Activated naive CD8-positive, alpha-beta T cell treated with anti-CD3 and anti-CD28 coated beads, Interleukin-2, amount 50 U/mL, for 16 hours (primary cell): ENCODE measurements around the gene GRM4.
"Not testable (repeated sequence)": the region's sequence is repeated elsewhere in the genome, so short reads cannot be mapped to it uniquely, and the experiment has no call there.

ENCODE experiments used
- DNase-seq: peaks from one replicate; pipeline ENCODE4 v3.0.0-alpha.2; 2020; ENCODE audit warnings: low read depth, low spot score

The GRM4 gene

DNA sequence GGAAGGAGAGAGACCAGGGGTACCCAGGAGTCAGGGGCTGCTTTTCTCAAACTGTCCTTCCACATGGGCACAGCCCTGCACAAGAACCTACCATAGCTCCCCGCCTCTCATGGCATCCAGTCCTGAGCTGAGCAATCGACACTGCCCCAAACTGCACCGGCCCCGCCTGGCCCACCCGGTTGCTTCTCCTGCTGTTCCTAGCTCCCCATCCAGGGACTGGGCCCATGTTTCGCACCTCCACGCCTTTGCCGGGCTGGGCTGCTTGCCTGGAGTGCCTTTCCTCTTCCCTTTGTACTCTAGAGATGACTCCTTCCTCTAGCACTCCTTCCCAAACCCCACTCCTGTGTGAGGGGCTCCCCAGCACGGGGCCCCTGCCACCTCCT lies 123.0 kb downstream of the GRM4 start:
- no peak for DNase-seq

GRCh38 chr6:34022250-34022872 lies 123.5 kb downstream of the GRM4 start:
- DNase-seq, result no peak

DNA sequence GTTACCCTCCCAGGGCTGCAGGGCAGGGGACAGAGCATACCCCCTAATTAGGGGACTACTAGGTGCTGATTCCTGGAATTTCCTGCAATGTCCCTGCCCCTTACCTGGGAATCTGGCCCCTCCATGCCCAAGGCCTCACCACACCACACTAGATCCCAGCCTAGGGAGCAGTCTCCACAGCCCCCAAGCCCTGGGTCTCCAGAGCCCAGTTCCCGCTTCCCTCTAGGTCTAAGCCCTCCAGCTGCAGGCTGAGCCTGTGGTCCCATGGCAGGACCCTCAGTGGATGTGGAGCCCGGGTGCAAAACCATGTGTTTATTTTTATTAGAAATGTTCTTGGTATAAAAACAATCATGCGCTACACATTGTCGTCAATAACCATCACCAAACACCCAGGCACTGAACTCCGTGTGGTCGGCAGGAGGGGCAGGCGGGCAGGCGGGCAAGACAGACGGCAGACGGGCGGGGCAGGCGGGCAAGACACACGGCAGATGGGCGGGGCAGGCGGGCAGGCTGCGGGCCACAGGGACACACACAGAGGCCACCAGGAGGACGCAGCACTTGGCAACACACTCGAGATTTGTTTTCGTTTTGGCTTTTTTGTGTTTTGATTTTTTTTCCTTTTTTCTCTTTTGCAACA lies 124.2 kb downstream of the GRM4 start:
- DNase-seq, result no peak

DNA sequence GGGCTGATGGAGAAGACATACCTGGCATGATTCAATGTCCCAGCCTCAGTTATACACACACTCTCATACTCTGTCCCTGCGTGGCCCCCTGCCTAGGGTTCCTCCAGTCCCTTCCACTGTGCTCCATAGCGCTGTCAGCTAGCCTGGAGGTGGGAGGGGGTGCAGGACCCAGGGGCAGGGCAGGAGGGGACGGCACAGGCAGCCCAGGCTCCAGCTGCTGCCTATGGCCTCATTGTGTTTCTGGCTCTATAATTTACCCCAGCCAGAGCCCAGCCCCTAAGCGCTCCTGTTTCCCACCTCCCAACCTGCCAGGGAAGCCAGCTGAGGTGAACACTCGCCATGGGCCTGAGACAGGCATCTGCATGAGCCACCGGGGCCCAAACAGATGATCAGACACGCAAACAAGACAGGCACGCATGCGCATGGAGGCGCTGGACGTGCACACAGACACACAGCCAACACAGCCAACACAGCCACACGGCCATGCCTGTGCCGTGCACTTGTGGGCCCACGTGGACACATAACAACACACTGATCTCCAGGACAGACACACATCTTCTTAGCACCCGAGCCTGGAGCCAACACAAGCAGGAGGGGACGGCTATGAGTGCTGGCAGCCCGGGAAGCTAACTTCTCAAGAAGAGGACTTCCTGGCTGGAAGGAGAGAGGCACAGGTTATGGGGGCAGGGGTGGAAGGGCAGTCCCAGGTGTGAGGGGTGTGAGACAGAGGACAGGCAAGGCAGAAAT lies 124.9 kb downstream of the GRM4 start:
- DNase-seq, result no peak

GRCh38 chr6:34020278-34020677 lies 125.6 kb downstream of the GRM4 start:
- DNase-seq, result no peak

DNA sequence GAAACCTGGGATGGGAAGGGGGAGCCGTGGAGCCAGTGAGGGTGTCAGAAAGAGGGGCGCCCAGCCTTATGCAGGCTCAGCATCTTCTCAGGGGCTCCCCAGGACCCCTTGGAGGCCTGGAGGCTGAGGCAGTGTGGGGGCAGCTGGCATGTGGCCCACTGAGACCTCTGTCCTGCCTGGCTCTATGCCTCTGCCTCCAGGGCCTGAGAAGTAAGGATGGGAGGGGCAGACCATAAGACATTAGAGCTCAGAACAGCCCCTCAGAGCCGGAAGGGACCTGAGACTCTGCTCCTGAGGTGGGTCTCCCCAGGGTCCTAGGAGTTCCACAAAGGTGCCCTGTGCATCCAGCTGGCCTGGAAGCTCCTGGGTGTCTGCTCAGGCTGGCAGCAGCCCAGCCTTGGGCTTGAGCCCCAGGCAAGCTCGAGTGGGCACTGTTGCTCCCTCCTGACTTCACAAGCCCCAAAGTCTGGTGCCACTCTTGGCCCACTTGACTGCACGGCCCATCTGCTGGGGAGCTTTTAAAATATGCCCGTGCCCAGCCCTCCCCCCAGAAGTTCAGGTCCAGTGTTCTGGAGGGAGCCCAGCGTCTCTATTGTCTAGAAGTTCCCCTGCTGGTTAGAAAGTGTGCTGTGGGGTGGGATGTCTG lies 126.8 kb downstream of the GRM4 start:
- no peak for DNase-seq

GRCh38 chr6:34018026-34018425 lies 127.9 kb downstream of the GRM4 start:
- no peak for DNase-seq

GRCh38 chr6:34017106-34017805 lies 128.6 kb downstream of the GRM4 start:
- DNase-seq, result no peak

- not testable (repeated sequence) for DNase-seq
Observed at GRCh38 chr6:34016573-34016972, 129.3 kb downstream of the GRM4 start.

- no peak for DNase-seq
Observed at GRCh38 chr6:34015586-34015985, 130.3 kb downstream of the GRM4 start.

DNA sequence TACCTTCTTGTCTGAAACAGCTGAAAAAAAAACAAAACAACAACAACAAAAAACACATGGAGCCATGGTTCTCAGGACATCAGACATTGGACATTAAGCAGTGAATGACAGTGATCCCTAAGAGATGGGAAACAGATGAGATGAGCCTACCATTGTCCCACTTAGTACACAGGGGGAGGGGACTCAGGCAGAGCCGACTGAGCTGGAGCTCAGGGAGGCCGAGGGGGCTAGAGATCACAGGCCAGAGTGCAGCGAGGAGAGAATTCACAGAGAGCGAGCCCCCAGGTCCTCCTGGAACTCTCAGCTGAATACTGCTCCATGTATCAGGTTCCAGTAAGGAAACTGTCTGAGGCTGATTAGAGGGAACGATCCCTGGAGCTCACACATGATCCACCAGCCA lies 134.6 kb downstream of the GRM4 start:
- DNase-seq, result no peak

DNA sequence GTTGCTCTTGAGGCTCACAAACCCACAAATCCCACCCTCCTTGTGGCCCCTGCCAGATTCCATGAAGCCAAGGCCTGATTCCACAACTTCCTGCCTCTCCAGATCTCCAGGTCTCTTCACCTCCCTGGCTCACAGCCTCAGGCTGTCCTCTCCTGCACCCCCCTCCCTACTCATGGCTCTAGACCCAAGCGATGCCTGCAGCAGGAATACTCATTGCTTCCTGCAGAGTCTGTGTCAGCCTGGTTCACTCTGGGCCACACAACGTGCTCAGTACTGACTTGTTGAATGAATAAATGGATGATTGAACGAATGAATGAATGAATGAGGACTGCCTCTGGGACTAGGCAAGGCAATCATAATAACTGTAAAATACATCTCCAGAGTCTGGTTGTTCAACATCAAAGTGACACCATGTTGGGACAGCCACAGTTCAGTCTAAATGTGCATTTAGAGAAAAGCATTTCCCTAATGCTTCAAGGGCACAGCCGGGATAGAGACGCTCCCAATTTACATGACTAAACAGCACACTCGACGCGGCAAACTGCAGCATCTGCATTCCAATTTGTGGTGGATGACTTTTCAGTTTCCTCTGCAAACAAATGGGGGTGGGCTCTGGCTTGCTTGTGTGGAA lies 139.9 kb downstream of the GRM4 start:
- DNase-seq, result no peak

DNA sequence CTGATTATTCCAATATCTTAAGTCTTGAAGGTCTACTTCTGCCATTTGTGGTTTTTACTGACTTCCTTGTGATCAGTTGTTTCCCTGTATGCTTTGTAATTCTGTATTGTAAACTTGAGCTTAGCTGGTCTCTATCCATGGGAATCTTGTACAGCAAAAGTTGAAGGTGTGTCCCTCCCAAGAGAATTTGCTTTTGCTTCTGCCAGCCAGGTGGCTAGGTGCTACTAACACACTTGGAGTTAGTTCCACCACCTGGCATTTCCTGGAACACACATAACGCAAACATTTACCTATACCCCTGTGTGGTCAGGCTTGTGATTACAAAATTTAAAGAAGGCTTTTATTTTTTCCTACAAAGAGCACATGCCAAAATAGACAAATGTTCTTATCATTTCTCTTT lies 141.2 kb downstream of the GRM4 start:
- no peak for DNase-seq

DNA sequence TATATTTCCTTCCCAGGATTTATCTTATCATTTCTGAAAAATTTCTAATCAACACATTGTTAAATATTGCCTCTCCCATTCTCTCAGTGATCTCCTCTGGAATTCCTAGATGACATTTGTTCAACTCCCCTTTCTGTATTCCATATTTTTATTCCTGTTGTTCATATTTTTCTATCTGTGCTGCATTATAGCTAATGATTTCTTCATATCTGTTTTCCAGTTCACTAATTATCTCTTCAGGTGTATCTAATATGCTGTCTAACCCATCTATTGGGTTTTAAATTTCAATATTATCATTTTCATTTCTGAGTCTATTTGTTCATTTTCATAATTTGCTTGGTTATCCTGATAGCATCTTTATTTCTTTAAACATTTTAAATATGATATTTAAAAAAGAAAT lies 141.9 kb downstream of the GRM4 start:
- no peak for DNase-seq

DNA sequence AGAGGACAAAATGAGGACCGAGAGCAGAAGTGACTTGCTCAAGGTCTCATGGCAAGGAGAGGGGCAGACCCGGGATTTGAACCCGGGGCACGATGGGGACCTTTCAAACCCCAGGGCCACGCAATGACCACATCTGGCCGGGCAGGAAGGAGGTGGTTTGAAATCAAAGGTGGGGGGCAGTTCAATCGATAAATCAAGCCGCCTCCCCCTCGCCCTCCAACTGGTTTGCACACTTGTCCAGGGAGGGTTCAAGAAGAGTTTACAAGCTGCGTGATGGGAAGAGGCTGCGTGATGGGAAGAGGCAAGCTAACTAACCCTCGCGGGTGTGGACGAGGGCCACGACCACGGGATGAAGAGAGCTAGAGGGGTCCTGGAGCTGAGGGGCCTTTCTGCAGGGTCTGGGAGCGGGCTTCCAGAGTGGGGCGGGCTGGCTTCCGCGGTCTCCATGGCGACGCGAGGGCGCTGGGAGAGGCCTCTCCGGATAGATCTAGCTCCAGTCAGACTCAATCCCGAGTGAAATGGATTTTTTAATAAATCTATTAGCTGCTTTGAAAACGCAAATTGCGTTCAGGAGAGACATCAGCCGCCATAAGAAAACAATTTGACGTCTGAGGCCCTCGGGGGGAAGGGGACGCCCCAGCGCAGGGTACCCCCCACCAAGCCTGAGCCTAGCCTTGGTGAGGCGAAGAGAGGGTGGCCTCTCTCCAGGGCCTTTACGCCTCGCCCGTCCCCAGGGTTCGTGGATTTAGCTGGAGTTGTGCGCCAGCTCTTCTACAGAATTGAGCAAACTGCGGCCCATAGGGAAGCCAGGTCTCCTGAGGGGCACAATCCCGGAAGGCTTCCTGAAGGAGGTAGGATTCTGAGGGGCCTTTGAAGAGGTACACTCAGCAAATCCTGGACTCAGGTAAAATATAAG lies 143.9 kb downstream of the GRM4 start:
- DNase-seq, result no peak

DNA sequence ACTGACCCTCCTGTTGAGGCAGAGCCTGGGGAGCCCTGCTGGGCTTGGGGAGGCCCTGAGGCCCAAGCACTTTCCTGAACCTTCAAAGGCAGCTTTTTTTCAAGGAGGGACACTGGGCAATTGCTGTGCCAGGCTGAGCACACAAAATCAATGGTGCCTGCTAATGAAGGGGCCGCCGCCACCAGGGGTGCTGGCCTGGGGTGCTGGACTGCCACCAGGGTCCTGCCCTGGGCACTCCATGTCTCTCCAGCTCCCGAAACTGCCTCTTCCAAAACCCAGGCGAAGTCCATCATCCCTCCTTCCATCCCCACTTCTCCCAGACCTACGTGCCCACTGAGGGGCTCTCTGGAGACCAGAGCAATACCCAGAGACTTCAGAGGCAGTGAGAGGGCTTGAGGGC lies 145.6 kb downstream of the GRM4 start:
- no peak for DNase-seq

- DNase-seq, result no peak
Observed at GRCh38 chr6:33999567-33999966, 146.3 kb downstream of the GRM4 start.

DNA sequence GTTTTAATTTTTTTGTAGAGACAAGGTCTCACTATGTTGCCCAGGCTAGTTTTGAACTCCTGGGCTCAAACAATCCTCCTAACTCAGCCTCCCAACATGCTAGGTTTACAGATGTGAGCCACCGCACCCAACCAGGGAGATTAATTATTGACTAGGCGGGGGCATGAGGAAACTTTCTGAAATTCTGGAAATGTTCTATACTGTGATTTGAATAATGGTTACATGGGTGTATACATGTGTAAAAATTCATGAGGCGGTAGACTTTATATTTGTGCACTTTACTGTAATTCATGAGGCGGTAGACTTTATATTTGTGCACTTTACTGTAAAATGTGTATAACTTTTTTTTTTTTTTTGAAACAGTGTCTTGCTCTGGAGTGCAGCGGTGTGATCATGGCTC lies 147.2 kb downstream of the GRM4 start:
- DNase-seq, result no peak

- DNase-seq, result no peak
Observed at GRCh38 chr6:33997265-33997664, 148.6 kb downstream of the GRM4 start.

DNA sequence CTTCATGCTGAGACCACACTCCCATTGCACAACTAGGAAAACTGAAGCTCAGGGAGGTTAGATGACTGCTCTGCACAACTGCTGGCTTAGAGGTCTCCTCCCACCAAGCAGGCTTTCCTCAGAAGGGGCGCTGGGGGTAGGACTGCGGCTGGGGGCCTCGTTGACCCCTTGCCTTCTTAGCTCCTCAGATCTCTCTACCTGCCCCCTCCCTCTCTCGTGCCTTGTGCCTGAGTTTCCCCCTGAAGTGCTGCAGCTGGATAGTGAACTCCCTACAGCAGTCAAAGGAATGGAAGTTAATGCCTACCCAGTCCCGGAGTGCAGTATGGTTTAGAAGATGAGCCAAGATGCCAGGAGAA lies 149.8 kb downstream of the GRM4 start:
- DNase-seq, result no peak
